ENCODE measurements around the gene PDCD1.
A peak's percentile ranks its signal among the peaks of the same experiment; 100 is the strongest.
"Not testable (repeated sequence)": the region's sequence is repeated elsewhere in the genome, so short reads cannot be mapped to it uniquely, and the experiment has no call there.

The PDCD1 gene

DNA sequence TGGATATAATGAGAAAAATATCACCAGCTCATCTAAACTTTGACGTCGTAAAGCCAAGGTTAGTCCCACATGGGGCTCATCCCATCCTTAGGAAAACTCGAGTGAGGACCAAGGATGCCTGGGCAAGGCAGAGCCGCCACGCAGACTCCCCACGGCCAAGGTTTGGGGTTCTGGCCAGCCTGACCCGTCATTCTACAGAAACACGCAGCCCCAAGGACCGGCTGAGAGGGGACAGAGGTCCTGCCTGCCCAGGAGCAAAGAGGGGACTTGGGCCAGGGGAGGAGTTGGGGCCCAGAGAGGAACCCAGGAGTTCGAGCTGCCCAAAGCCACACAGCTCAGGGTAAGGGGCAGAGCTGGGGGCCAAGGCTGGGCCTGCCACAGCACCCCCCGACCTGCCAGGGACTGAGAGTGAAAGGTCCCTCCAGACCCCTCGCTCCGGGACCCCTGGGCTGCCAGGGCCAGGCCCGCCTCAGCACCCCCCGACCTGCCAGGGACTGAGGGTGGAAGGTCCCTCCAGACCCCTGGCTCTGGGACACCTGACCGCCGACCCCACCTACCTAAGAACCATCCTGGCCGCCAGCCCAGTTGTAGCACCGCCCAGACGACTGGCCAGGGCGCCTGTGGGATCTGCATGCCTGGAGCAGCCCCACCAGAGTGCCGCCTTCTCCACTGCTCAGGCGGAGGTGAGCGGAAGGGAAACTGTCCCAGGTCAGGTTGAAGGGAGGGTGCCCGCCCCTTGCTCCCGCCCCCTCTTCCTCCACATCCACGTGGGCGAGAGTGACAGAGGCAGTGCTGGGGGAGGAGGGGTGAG lies at the start of gene PDCD1:
PDCD1 (minus strand) TSS at position 689 of the 811 bp plus-strand sequence; CDS start at position 633, 56 bp downstream.
- no peak for DNase-seq

DNA sequence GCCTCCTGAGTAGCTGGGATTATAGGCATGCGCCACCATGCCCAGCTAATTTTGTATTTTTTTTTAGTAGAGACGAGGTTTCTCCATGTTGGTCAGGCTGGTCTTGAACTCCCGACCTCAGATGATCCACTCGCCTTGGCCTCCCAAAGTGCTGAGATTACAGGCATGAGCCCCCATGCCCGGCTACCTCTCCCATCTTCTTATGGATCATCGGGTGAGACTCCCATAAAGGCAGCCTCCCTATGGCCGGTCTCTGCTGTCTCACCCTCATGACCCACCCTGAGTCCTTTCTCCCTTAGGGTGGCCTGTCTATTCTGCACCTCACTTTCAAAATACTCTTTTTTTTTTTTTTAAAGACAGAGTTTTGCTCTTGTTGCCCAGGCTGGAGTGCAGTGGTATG lies 49.1 kb upstream of the PDCD1 start:
- DNase-seq = not testable (repeated sequence)

DNA sequence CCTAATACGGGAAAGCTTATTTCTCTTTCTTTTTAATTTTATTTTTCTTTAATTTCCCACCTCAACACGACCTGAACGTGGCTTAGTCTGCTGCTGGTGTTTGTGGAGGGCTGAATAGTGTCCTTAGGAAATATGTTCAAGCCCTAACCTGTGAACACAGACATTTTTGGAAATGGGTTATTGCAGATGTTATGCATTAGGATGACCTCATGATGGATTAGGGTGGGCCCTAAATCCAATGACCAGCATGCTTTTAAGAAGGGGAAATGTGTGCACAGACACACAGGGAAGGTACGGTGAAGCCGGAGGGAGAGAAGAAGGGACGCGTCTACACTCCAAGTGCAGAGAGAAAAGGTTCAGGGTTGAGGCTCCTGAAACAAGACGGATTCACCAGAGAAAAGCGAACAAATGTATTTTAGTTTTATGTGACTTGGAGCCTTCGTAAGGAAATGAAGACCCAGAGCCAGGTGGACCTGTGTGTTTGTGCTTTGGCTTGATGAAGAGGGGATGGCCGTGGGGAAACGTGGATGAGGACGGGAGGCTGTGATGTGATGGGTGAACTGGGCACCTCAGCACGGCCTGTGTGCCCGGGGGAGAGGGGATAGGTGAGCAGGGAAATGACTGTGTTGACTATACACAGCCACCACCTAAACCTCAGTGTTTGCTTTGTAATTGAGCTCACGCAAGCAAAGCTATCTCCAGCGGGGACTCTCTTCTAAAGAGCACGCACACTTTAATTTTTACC lies 48.3 kb upstream of the PDCD1 start:
- DNase-seq = no peak

DNA sequence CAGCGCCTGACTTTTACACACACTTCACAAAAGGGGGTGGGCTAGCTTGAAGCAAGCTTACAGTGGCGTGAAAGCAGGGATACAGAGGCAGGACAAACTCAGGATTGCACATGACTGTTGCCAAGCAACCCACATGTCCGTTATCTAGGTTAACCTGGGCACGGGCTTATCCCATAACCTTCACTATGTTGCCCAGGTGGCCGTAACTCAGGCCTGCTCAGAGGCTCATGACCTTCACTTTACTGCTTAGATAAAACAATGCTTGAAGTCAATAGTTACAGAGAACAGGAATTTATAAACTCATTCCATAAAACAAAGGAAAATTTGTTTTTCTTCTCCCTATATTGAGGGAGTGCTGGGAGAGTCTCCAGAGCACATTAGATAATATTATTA lies 47.7 kb upstream of the PDCD1 start:
- DNase-seq = not testable (repeated sequence)

DNA sequence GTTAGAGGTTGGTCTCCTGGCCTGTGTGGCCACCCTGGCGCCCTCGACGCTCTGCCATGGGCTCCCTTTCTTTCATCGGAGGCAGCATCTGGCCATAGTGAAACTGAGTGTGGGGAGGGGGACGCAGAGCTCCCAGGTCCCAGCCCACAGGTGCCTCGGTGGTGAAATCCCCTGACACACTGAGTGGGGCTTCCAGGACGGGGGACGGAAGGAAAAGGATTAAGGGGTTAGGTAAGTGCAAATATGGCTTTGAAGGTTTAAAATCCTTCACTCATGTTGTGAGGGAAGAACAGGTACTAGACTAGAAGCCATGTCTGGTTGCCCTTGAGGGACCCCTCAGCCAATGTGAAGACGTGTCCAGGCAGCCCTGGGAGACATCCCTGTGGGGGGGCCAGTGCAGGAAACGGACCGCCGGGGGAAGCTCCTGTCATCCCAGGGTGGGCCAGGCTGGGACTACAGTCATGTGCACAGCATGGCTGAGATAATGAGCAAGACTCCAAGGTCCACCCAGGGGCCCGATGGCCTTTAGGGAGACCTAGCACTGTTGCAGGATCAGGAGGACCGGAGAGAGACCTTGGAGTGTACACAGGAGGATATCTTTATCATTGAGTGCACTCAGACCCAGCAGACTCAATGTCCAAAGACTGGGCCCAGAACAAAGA lies 47.2 kb upstream of the PDCD1 start:
- no peak for DNase-seq

DNA sequence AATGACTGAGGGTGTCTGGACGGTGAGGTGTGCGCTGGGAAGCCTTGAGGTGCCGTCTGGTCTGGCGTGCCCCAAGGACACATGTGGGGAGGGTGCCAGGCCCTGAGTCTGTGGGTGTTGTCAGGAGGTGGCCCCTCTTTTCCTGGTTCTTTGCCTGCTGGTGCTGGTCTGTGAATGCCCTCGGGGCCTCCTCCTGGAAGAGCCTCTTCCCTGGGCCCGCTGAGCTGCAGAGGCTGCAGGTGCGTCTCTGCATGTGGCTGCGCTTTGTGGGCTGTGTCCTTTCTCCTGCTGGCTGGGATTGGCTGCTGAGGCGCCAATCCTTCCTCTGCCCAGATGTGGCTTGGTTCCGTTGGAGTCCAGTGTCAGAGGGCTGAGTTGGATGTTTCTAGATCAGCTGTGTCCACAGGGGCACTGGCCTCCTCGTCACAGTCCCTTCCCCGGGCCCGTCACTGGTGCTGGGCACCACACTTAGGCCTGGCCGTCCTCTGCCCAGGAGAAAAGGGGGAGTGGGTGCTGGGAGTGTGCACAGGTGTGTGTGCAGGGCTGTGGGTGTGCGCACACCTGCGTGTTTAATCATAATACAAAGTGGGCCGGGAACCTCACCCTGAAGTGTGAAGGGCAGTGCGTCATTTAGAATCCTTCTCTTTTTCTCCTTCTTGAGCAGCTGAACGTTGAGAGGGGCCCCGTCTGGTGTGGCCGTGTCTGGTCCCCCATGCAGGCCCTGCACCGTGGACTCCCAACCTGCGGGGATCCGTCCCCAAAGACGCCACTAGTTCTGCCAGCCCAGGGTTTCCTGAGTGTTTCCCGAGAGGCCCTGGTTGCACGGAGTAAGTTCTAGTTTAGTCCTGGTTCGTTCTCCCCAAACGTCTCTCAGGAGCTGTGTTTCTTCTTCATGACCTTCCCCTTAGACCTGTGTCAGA lies 46.4 kb upstream of the PDCD1 start:
- no peak for DNase-seq

DNA sequence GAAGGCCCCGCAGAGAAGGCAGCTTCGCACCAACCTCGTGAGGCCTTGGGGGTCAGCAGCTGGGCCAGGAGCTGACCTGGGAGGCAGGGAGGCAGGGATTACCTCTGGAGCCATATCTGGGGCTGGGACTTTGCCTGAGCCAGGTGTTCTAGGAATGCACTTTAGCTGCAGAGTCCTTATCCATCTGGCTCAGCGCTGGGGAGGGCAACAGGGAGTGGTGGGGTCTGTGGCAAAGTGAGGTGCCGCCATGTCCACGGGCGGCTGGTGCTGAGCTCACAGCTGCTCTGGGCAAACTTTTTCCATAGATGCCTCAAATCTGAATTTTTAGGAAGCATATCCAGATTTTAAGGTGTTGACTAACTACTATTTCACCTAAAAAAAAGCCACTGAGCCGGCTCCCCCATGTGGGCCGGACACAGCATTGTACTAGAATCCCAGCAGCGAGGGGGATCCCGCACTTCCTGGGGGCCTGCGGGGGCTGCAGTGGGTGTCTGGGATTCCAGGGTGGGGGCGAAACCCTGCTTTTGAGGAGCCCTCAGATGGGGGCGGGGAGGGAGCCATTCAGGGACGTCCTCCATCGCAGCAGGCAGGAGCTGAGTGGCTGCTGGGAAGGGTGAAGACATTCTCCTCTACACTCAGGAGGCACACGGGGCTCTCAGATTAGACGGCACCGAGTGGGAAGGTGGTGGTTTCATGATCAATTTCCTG lies 45.5 kb upstream of the PDCD1 start:
- DNase-seq = no peak

DNA sequence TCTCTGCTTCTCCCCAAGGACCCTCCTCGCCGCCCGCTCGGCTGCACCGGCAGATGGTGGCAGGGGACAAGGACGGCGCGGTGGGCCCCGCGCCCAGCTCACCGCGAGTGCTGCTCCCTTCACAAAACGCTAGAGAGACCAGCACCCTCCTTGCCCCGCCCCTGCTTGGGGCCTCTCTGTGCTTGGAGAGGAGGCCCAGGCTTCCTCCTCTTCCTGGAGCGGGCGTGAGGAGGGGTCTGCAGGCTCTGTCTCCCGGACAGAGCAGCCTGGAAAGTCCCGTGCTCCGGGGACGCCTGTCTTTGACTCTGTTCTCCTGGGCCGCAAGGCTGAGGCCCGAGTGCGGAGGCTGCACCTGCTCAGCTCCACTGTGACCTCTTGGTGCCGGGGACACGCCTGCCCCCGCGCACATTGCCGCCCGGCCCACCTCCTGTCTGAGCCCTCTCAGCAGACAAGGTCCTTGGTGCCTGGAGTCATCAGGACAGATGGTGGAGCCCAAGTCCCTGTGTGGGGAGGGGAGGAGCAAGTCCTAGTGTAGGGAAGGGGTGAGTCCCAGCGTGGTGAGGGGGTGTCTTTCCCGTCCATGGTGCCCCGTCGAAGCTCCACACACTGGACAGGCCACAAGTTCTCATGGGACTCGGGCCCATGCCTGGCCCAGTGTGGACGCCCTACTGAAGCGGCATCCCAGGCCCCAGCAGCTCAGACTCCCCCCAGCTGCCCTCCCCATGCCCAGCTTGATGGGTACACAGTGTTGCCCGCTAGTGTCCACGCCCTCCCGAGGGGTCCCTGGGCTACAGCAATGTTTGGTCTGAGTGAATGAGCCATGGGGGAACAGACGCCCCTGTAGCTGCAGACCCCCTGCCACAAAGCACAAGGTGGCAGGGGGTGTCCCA lies 44.7 kb upstream of the PDCD1 start:
- no peak for DNase-seq

DNA sequence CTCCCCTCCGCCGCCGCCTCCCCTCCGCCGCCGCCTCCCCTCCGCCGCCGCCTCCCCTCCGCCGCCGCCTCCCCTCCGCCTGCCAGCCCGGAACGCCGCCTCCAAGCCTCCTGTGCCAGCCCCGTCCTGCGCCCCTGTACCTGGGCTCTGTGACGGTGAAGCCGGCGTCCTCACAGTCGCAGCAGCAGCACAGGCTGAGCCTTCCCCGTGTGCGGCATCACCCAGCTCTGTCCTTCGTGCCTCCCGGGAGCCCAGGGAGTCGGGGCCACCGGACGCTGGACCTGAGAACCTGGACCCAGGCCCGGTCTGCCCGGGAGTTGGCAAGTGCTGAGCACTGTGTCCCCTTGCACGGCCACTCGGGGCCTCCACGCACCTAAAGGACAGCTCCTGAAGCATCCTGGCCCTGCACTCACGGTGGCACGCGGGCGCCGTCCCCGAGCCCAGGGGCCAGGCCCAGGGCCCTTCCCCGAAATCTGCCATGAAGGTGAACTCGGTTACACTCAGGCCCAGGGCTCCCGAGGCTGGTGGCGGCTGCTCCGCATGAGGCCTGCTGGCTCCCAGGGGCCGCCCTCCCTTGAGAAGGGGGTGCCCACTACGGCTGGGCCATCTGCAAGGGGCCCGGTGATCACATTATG lies 43.8 kb upstream of the PDCD1 start:
- DNase-seq = no peak

DNA sequence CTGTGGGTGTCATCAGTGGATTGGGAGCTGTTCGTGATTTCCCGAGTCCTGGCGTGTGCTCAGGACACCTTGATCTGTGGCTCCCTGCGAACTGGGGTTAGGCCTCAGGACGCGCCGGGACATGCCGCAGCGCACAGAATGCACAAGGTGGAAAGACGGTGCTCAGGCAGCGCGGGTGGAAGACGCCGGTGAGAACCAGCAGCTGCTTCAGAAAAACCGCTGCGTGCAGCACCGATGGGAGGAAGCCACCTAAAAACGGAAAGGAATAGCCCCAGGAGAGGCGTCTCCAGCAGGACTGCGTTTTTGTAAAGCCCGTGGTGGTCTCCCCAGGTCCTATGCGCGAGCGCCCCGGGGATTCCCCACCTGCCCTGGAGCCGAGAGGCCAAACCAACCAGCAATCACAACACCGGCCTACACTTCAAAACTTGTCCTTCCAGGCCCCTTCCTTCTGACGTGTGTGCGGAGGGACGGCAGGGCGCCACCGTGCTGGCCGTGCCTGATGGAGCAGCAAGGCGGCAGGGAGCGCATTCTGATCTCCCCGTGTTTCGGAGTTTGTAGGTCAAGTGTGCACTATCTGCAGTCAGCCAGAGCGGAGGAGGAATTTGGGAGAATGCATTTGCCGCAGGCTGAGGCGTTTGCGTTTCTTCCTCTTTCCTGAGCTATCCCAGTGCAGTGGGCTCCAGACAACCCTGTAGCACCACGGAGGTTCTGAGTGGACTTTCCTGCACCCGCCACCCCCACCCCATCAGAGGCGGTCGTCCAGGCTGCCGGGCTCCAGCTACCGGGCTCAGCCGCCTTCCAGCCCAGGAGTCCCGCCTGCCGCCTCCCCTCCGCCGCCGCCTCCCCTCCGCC lies 43.0 kb upstream of the PDCD1 start:
- no peak for DNase-seq

DNA sequence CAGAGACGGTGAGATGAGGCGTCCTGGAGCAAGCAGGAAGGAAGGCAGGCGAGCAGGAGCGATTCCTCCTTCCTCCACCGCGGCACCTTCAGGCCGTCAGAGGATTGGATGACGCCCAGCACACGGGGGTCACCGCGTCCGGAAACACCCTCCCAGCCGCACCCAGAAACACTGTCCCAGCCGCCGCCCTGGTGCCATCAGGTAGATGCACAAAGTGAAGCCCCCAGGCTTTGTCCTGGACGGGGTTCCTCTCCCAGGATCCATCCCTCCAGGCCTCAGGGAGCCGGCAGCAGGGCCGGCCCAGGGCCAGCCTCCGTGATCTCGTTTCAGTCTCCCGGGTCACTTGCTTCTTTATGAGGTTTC lies 42.3 kb upstream of the PDCD1 start:
- DNase-seq = no peak

DNA sequence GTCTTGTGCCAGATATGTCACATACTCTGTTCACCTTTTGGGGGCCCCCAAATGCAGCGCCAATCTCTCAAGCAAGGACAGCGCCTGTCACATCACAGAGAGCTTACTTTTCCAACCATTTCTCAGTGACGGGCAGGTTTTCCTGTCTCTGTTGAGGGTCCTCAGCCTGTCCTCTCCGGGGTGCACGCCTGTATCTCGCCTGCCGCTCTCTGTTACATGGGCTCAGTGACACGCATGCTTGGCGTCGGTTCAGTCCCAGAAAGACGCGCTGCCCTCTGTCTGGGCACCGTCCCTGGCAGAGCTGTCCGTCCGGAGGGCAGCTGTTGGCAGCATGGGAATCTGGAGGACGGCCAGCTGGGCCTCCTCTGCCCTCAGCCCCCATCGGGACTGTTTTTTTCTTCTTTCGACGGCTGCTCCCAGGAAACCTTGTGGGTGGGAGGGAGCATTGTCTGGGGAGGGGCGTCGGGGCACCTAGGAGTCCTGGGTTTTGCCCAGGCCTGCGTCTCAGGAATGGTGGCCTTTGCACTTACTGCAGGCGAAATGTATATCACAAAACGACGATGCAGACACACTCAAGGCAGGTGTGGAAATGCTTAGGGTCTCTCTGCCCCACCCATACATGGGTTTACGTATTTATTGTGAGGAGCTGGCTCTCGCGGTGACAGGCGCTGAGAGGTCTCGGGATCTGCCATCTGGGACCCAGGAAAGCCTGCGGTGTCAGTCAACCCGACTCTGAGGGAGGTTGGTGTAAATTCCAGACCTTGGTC lies 41.7 kb upstream of the PDCD1 start:
- DNase-seq = no peak

DNA sequence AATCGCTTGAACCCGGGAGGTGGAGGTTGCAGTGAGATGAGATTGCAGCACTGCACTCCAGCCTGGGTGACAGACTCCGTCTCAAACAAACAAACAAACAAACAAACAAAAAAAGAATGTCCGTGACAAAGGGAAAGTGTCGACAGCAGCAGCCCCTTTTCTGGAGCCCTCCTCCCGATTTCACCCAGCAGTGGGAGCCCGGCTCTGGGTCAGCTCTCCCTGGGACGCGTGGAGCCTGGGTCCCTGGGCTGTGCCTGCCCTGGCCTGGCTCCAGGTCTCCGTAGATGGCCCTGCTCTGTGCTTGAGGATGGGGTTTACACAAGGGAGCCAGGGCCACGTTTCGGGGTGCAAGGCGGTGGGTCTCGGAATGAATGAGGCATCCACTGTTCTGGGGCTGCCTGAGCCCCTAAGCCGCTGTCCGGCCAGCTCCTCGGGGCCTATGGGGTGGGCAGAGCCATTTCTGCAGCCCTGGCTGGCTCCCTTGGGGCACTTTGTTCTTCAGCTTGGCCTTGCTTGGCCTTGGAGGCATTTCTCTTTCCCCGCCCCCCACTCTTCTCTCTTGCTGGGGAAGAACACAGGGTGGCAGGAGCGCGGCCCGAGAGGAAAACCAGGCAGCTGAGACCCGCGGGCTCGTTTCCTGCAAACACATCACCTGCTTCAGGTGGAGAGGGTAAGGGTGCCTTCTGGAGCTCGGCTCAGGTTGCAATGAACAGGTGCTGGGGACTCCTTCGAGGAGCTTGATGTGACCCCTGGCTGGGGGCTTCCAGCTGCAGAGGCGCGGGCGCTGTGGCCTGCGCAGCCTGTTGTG lies 40.0 kb upstream of the PDCD1 start:
- peak; percentile 33 for DNase-seq

DNA sequence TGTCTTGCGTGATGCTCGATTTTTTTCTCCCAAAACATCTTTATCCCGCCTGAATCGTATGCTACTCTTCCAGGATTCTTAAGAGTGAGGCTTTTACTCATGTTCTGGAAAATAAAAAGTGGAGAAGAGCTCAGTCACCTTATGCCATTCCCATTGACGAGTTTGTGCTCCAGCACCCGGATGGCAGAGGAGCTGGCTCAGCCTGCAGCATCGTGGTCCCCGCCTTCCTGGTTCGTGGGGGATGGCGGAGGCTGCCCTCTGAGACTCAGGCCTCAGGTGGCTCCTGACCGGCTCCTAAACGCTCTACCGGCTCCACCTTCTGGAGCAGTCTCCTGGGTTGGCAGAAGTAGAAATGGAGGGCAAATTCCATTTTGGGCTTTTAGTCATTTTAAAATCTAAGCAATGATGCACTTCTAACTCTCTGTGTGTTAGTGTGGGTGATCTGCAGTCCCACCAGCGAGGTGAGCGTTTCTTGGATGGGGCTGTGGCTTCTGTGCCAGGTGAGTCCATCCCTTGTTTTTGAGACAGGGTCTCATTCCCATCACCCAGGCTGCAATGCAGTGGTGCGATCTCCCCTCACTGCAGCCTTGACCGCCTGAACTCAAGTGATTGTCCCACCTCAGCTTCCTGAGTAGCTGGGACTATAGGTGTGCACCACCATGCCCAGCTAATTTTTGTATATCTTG lies 38.7 kb upstream of the PDCD1 start:
- DNase-seq = no peak

DNA sequence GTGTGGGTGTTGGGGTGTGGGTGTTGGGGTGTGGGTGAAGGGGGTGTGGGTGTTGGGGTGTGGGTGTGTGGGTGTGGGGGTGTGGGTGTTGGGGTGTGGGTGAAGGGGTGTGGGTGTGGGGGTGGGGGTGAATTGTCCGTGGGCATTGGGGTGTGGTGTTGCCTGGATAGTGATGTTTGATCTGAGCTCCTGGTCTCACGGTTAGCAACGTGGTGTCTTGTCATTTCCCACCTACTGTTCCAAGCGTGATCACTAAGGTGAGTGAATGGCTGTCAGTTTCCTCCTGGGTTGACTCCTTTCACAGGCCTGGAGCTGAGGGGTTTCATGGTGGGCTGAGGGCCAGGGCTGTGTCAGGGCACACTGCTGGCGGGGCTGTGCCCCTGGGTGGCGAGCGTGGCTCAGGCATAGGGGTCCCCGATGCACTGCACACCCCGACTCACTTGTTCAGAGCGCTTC lies 38.1 kb upstream of the PDCD1 start:
- no peak for DNase-seq

DNA sequence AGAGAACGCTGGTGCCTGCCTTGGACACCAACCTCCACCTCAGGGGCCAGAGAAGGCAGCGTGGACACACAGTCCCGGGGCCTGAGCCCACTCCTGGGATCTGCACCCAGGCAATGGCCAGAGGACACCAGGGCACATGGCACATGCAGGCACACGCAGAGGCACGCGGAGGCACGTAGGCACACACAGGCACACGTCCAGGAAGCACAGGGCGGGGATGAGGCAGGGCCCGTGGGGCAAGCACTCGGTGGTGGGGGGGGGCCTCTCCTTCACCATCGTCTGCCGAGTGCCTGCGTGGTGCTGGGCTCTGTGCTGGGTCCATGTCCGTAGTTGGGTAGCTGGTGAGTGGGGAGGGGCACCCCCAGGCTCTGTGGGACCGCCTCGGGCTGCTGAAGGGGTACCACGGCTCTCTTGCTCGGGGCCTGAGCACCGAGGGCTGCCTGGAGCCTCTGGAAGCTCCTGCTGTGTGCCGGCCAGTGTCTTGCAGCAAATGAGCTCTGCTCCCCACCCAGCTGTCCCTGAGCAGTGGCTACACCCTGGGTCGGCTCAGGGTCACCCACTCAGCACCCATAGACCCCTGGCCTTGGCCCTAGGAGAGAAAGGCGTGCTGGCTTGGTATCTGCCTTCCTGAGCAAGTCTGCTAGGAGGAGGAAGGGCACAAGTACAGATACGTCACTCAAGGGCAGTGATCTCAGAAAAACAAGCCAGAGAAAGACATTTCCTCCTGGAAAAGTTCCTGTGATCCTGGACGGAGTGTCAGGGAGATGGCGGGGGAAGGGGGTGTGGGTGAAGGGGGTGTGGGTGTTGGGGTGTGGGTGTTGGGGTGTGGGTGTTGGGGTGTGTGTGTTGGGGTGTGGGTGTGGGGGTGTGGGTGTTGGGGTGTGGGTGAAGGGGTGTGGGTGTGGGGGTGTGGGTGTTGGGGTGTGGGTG lies 37.3 kb upstream of the PDCD1 start:
- no peak for DNase-seq
